ENCODE measurements around the gene SPOCK2. TPM values are rescaled to one million over a fixed set of nuclear protein-coding genes. Genes with fewer than 3 reads are reported as not detected.

Gene SPOCK2
- polyA plus RNA-seq, 6 donors from 2014 or later: 27.8 to 59.5 (median 46.3) TPM

DNA sequence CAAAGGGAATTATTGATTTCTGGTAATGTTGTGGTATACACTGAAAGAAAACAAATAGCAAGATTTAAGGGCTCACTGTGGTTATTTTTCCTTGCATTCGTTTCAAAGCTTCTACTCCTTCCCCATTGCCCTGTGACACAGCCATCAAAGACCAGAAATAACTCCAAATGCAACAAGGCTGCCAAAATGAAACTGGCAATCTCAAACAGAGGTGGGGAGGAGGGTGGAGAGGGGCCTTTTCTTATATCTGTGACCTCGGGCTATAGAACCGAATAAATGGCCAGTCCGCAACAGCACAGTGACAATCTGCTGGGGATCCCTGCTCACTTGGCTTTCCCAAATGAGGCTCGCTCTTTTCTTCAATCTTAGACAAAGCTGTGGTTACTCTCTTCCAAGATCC, 17.4 kb upstream of the SPOCK2 start:
- Mint-ChIP-seq H3K27ac (peak overlapping the region in 2 of 6 donors; percentile 59 to 66), H3K27me3 (no peaks in the 10 kb centered on the region), H3K4me1 (peaks cover 27 to 40% (median 37%) of the 10 kb centered on the region in 3 donors), H3K4me3 (no peak overlapping the region), H3K36me3 (peaks cover 16 to 32% of the 10 kb centered on the region in 2 donors), H3K9me3 (no peaks in the 10 kb centered on the region)
- no peak for ATAC-seq (ENCODE audit: low read depth in 2 of 2)
- no peak for DNase-seq

- no peaks in the 10 kb centered on the region for H3K9me3 Mint-ChIP-seq
- ATAC-seq (ENCODE audit: low read depth in 2 of 2): no peak
- peaks cover 25 to 39% (median 34%) of the 10 kb centered on the region in 3 donors for H3K4me1 Mint-ChIP-seq
- no peak for DNase-seq
- H3K27ac Mint-ChIP-seq: peak overlapping the region in 1 of 6 donors; percentile 38
- H3K27me3 Mint-ChIP-seq: no peaks in the 10 kb centered on the region
- peak overlapping the region in 1 of 8 donors; percentile 59 for H3K4me3 Mint-ChIP-seq
- peaks cover 17 to 32% of the 10 kb centered on the region in 2 donors for H3K36me3 Mint-ChIP-seq
These were observed 16.7 kb upstream of the SPOCK2 start for GRCh38 chr10:72105098-72105475.

DNA sequence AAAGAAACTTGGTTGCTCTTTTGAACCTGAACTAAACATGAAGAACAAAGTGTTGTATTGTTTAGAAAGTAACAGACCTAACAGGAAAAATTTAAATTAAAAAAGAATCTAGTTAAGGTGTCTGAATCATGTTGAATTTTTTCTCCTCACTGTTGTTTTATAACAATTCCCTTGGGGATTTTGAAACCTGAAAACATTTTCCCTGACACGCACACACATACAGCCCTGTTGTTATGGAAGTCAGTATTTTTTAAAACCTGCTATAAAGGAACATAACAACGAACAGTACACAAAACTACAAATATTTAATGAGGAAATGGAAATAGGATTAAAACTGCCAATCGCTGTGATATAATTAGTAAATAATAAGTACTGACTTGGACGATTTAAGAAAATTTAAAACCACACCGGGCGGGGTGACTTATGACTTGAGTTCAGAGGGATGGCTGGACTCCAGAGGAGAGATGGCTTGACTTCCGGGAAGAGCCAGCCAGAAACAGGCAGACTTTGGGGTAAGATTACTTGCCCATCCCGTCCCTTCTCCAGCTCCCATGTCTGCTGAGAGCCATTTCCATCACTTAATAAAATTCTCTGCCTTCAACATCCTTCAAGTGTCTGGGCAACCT, 16.2 kb upstream of the SPOCK2 start:
- ATAC-seq (ENCODE audit: low read depth in 2 of 2) (no peak), DNase-seq (no peak)
- H3K4me1 Mint-ChIP-seq: peaks cover 22 to 34% (median 29%) of the 10 kb centered on the region in 3 donors
- H3K4me3 Mint-ChIP-seq: no peak overlapping the region
- H3K27me3 Mint-ChIP-seq: no peaks in the 10 kb centered on the region
- peaks cover 17 to 32% of the 10 kb centered on the region in 2 donors for H3K36me3 Mint-ChIP-seq
- peak overlapping the region in 1 of 6 donors; percentile 16 for H3K27ac Mint-ChIP-seq
- no peaks in the 10 kb centered on the region for H3K9me3 Mint-ChIP-seq

DNA sequence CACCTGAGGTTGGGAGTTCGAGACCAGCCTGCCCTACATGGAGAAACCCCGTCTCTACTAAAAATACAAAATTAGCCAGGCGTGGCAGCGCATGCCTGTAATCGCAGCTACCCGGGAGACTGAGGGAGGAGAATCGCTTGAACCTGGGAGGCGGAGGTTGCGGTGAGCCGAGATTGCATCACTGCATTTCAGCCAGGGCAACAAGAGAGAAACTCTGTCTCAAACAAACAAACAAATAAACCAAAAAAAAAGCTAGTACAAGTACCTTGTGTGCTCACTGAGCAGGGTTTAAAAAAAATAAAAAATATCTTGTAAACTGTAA, 11.2 kb upstream of the SPOCK2 start:
- H3K4me3 Mint-ChIP-seq: no peak overlapping the region
- ATAC-seq (ENCODE audit: low read depth in 2 of 2): no peak
- no peaks in the 10 kb centered on the region for H3K27me3 Mint-ChIP-seq
- no peaks in the 10 kb centered on the region for H3K4me1 Mint-ChIP-seq
- peak overlapping the region in 1 of 6 donors; percentile 45 for H3K27ac Mint-ChIP-seq
- DNase-seq: no peak
- H3K36me3 Mint-ChIP-seq: peaks cover 25 to 41% of the 10 kb centered on the region in 2 donors
- no peaks in the 10 kb centered on the region for H3K9me3 Mint-ChIP-seq

DNA sequence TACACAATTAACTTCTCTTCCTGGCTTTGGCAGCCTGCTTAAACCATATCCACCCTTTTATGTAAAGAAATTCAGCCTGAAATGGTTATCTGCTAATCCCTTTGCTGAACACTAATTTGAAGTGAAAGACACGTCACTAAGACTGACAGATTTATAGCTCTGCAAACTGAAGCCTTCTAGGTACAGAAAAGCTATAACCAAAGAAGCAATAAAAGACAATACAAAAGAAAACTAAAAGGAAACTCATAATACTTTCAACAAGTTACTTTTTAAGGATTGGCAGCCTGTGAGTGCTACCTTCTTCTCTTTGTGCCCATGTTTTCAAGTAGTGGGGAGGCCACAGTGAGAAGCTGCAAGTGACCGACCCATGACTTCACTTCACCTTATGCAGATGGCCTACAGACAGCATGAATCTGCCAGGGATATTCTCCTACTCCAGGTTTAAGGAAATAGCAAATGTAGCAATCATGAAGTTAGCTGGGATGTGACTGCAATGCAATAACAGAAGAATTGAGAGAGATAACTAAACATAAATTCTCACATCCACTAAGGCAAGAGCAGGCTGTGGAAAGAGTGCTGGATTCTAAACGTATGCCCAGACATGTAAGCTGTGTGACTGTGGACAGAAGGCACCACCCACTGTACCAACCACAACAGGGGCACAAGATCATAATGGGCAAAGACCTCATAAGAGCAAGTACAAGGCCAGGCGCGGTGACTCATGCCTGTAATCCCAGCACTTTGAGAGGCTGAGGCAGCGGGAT, 10.7 kb upstream of the SPOCK2 start:
- no peaks in the 10 kb centered on the region for H3K9me3 Mint-ChIP-seq
- H3K27me3 Mint-ChIP-seq: no peaks in the 10 kb centered on the region
- H3K4me1 Mint-ChIP-seq: no peaks in the 10 kb centered on the region
- no peak overlapping the region for H3K4me3 Mint-ChIP-seq
- ATAC-seq (ENCODE audit: low read depth in 2 of 2) (no peak), DNase-seq (no peak)
- peaks cover 25 to 38% of the 10 kb centered on the region in 2 donors for H3K36me3 Mint-ChIP-seq
- peak overlapping the region in 3 of 6 donors; percentile 19 to 45 (median 31) for H3K27ac Mint-ChIP-seq

DNA sequence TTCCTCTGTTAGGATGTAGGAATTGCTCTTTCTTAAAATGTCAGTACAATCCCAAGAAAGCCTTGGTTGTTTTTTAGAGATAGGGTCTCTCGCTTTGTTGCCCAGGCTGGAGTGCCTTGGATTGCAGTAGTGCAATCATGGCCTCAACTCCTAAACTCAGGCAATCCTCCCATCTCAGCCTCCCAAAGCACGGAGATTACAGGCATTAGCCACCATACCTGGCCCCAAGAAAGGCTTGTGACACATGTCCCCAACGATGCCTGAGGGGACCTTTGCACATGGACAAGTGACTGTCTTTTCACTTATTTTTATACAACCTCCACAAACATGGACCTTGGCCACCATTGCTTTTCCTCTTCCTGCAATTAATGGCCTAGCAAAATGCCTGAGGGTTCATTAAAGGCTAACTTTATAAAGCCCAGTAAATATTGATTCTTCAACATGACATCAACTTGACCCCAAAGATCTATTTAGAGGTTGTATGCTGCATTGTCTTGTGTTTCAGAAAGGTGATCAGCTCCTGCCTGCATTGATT, 10.0 kb upstream of the SPOCK2 start:
- Mint-ChIP-seq H3K27ac (peak overlapping the region in 1 of 6 donors; percentile 31), H3K36me3 (peaks cover 25 to 33% of the 10 kb centered on the region in 2 donors), H3K4me1 (no peaks in the 10 kb centered on the region), H3K27me3 (no peaks in the 10 kb centered on the region), H3K4me3 (no peak overlapping the region), H3K9me3 (no peaks in the 10 kb centered on the region)
- DNase-seq (no peak), ATAC-seq (ENCODE audit: low read depth in 2 of 2) (no peak)

- ATAC-seq (ENCODE audit: low read depth in 2 of 2) (no peak), DNase-seq (no peak)
- H3K27ac Mint-ChIP-seq: no peak overlapping the region
- no peaks in the 10 kb centered on the region for H3K4me1 Mint-ChIP-seq
- no peak overlapping the region for H3K4me3 Mint-ChIP-seq
- H3K36me3 Mint-ChIP-seq: peaks cover 25 to 32% of the 10 kb centered on the region in 2 donors
- no peaks in the 10 kb centered on the region for H3K9me3 Mint-ChIP-seq
- no peaks in the 10 kb centered on the region for H3K27me3 Mint-ChIP-seq
These were observed 9.3 kb upstream of the SPOCK2 start for GRCh38 chr10:72097448-72098300.

- Mint-ChIP-seq H3K27me3 (no peaks in the 10 kb centered on the region), H3K4me3 (no peak overlapping the region), H3K9me3 (no peaks in the 10 kb centered on the region), H3K27ac (peak overlapping the region in 3 of 6 donors; percentile 8 to 41 (median 12)), H3K4me1 (peaks cover 0 to 4% (median 0%) of the 10 kb centered on the region in 3 donors), H3K36me3 (peaks cover 16 to 20% of the 10 kb centered on the region in 2 donors)
- ATAC-seq (ENCODE audit: low read depth in 2 of 2): no peak
- DNase-seq: no peak
These were observed 8.0 kb upstream of the SPOCK2 start for GRCh38 chr10:72096115-72097000.

GRCh38 chr10:72095195-72095594, 6.8 kb upstream of the SPOCK2 start:
- H3K27me3 Mint-ChIP-seq: no peaks in the 10 kb centered on the region
- no peak overlapping the region for H3K4me3 Mint-ChIP-seq
- H3K36me3 Mint-ChIP-seq: peaks cover 8 to 15% of the 10 kb centered on the region in 2 donors
- no peak overlapping the region for H3K27ac Mint-ChIP-seq
- ATAC-seq (ENCODE audit: low read depth in 2 of 2) (no peak), DNase-seq (no peak)
- no peaks in the 10 kb centered on the region for H3K9me3 Mint-ChIP-seq
- H3K4me1 Mint-ChIP-seq: peaks cover 0 to 7% (median 0%) of the 10 kb centered on the region in 3 donors

DNA sequence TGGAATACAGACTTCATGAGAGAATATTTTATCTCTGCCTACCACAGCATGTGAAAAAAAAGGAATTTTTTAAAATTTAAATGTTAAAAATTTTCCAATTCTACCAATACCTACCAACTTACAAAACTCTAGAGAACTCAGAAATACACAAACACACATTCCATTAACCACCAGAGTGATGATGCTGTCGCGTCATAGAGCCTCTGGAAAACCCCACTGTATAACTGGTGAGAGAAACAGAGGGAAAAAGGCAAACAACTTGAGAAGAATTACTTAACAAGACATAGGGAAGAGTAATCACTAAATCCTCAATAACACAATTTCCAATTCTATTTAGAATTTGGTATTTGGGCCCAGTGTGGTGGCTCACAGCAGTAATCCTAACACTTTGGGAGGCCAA, 6.2 kb upstream of the SPOCK2 start:
- H3K4me3 Mint-ChIP-seq: no peak overlapping the region
- no peak overlapping the region for H3K27ac Mint-ChIP-seq
- no peaks in the 10 kb centered on the region for H3K9me3 Mint-ChIP-seq
- H3K27me3 Mint-ChIP-seq: no peaks in the 10 kb centered on the region
- no peak for ATAC-seq (ENCODE audit: low read depth in 2 of 2)
- H3K36me3 Mint-ChIP-seq: peaks cover 8 to 15% of the 10 kb centered on the region in 2 donors
- no peak for DNase-seq
- H3K4me1 Mint-ChIP-seq: peaks cover 0 to 11% (median 0%) of the 10 kb centered on the region in 3 donors

- Mint-ChIP-seq H3K4me1 (peaks cover 7 to 19% (median 8%) of the 10 kb centered on the region in 3 donors), H3K27ac (no peak overlapping the region), H3K27me3 (no peaks in the 10 kb centered on the region), H3K9me3 (no peaks in the 10 kb centered on the region), H3K4me3 (no peak overlapping the region), H3K36me3 (peaks cover 10 to 12% of the 10 kb centered on the region in 2 donors)
- no peak for DNase-seq
- no peak for ATAC-seq (ENCODE audit: low read depth in 2 of 2)
These were observed 5.1 kb upstream of the SPOCK2 start for GRCh38 chr10:72093450-72093849.

DNA sequence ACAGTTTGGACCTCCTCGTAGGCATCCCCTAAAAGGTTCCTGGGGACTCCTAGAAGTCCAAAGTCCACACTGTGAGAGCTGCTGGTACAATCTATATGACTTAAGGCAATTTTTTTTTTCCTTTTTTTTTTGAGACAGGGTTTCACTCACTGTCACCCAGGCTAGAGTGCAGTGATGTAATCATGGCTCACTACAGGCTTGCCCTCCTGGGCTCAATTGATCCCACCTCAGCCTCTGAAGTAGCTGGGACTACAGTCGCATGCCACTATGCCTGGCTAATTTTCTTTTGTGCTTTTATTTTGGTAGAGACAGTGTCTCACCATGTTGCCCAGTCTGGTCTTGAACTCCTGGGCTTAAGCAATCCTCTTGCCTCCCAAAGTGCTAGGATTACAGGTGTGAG, 4.6 kb upstream of the SPOCK2 start:
- Mint-ChIP-seq H3K36me3 (peaks cover 10 to 15% of the 10 kb centered on the region in 2 donors), H3K27ac (peak overlapping the region in 1 of 6 donors; percentile 52), H3K27me3 (no peaks in the 10 kb centered on the region), H3K4me3 (no peak overlapping the region), H3K9me3 (no peaks in the 10 kb centered on the region), H3K4me1 (peaks cover 11 to 22% (median 12%) of the 10 kb centered on the region in 3 donors)
- no peak for DNase-seq
- ATAC-seq (ENCODE audit: low read depth in 2 of 2): no peak

Data from naive B cell (primary cell).